Cerebellar nuclear complex (tissue), 1 donor: ENCODE measurements around the gene PTCSC3.

Experiments
- DNase-seq, 2 experiments: peaks; one replicate each; lab custom pipeline; 2025; lab: John Stamatoyannopoulos, UW

The PTCSC3 gene

GRCh38 chr14:36176524-36176923 lies at the start of gene PTCSC3:
TSS of gene PTCSC3 (minus strand) at chr14:36176722.
- no peak for DNase-seq

DNA sequence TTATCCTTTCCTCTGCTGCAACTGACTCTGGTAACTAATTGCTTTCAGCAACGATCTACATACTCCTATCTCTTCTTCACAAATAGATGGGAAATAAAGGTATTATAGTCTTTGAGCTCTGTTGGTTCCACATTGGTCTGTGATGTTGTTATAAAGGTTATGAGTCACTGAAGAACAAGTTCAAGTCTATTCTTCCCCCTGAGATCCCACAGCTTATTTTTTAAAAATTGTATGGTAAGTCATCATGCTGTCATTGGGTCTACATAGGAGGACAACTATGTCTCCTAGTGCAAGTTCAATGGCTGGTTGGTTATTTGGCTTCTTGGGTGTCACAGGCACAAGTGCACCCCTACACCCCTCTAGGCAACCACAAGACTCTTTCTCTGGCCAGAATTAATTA lies 49.6 kb upstream of the PTCSC3 start:
- no peak for DNase-seq

DNA sequence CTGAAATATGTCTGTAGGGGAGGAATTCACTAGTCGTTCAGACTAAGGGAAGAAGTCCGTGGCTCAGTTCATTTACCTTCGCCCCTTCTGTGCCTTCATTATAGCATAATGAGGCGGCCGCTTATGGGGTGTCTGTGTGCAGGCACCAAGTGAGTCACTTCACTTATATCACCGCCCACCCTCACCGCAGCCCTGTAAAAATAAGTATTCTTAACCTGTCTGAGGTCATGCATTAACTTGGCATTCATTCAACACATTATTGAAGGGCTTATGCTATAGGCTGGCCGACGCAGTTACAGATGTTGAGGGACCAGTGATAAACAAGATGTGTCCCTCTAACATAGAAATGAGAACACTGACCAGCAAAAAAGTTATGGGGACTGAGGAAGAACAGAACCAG lies 47.7 kb upstream of the PTCSC3 start:
- no peak for DNase-seq

DNA sequence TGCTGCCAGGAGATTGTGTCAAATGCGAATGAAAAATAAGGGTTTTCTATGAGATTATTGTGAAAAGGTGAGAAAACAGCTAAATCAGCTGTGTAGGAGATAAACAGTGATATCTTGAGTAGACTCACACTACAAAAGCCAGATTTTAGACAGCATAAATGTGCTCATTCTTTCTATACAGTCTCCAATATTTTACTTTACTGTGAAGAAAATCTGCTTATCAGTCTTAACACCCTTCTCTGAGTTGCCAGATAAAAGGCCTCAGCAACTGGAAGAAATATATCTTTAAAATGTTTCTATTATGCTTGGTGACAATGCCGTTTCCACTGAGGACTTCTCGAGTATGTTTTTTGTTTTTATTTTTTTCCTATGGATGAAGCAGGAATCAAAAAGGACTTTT lies 47.0 kb upstream of the PTCSC3 start:
- DNase-seq: no peak

- DNase-seq: no peak
Measured at GRCh38 chr14:36222952-36223468, 46.5 kb upstream of the PTCSC3 start.

DNA sequence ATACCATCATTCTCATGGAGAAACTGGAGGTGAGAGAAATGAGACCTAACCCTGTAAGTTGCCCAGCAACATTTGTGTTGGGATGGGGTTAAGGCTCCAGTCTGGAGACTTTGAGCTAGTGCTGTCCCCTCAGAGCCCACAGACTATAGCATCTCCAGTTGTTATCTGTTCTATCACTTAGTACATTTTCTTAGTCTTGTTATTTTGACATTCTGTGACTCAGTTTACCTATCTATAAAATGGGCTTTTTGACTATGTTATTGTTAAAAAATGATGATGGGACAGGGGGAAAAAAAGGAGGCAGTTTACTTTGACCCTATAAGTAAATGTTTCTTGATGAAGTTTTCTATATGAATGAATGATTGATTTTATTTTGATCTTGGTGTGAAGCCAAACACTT lies 45.8 kb upstream of the PTCSC3 start:
- no peak for DNase-seq

DNA sequence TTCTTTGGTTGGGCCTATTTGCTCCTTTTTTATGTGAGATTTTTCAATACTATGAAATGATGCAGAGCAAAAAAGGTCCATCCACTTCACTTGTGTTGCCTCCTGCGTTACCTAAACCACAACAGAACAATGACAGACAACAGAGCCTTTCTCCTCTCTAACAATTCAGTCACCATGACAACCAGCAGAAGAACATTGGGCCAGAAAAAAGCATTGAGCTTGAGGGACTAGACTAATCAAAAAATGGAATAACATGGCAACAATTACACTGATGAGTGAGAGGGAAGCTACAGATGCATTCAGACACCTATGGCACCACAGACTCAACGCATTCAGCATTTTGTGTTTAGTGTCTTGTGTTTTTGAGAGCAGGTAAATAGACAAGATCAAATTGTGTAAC lies 44.6 kb upstream of the PTCSC3 start:
- DNase-seq: no peak

- DNase-seq: no peak
Measured at GRCh38 chr14:36217732-36218131, 41.2 kb upstream of the PTCSC3 start.

- DNase-seq: no peak
Measured at GRCh38 chr14:36217027-36217426, 40.5 kb upstream of the PTCSC3 start.

DNA sequence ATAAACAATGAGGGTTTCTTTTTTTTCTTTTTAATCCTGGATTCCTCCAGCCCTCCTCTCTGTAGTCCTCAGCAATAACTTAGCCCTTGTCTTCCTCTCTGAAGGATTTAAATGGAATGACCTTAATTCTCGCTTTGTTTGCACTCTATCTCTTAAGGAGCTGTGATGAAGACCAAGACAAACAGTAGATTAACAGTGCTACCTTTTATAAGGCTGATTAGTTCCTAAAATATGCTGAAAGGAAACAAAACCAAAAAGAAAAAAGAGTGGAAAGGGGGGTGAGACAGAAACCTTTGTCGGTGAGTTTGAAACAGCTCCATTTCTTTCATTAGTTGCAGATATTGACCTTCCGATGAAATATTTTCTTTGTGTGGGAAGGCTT lies 38.7 kb upstream of the PTCSC3 start:
- no peak for DNase-seq

- no peak for DNase-seq
Measured at GRCh38 chr14:36214476-36215216, 38.1 kb upstream of the PTCSC3 start.

- no peak for DNase-seq
Measured at GRCh38 chr14:36212987-36213386, 36.5 kb upstream of the PTCSC3 start.

- DNase-seq: no peak
Measured at GRCh38 chr14:36212577-36212976, 36.1 kb upstream of the PTCSC3 start.

- no peak for DNase-seq
Measured at GRCh38 chr14:36208690-36209278, 32.3 kb upstream of the PTCSC3 start.

DNA sequence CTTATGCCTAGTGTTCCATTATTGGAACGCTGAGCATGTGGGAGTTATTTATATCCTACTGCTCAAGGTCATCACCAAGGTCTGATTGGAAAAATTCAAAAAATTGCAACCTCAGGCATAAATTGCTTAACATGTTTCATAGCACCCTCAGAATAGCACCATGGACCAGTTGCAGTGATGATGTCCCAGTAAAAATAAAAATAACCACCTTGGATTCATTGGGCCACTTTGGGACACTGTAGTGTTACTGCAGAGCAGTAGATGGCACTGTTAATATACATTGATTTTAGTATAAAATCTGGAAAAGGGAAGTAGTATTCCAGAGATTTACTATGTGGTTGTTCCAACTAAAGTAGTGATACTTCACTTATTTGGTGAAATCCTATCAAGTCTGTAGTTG lies 31.0 kb upstream of the PTCSC3 start:
- no peak for DNase-seq

DNA sequence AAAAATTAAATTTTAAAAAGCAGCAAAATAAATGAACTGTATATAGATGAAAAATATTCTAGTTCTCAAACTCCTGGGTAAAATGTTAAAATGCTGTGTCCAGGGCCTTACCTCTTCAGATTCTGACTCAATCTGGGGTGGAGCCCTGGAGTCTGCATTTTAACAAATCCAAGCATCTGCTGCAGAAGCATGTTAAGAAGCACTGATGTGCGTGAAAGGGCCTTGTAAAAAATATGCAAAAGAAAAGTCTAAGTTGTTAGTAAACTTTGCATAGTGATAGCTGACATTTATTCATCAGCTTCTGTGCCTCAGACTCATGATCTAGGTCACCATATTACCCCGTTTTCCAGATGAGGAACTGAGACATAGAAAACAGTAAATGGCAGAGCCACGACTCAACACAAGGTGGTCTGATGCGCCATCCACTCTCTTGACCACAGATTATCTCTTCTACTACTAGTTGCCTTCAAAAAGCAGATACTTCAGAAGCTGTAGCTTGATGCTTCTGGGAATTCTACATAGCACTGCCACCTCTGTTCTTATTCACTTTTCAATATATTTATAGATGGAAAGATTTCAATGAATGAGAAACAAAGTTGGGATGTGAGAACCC lies 28.0 kb upstream of the PTCSC3 start:
- no peak for DNase-seq

- no peak for DNase-seq
Measured at GRCh38 chr14:36198378-36198777, 21.9 kb upstream of the PTCSC3 start.

DNA sequence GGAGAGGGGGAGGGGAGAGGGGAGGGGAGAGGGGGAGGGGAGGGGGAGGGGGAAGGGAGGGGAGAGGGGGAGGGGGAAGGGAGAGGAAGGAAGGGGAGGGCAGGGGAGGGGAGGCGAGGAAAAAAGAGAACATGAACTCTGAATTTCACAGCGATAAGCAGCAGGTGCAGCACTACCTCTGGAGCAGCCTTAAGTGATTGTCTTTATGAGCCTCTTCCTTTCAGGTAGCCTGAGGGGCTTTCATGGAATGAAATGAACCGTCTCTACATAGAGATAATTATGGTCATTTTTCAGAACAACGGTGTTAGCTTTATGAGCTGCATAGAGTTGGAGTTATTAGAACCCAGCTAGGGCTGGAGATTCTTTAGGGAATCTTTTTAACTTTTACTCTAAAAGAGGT lies 18.1 kb upstream of the PTCSC3 start:
- DNase-seq: no peak

DNA sequence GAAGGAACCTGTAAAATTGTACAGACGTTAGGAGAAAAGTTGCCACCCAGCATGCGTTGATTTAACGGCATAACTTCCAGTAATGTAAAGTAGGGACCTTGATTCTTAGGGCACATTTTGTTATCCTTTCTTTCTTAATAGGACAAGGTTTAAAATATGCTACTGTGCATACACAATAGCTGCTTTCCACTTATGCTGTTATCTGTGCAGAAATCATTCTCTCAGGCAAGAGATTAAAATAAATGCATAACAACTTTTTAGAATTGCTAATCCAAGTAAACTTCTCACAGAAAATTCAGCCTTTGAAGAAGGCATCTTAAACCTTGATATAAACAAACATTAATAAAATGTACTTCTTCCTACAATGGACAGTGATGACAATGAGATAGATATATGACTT lies 16.0 kb upstream of the PTCSC3 start:
- DNase-seq: no peak

DNA sequence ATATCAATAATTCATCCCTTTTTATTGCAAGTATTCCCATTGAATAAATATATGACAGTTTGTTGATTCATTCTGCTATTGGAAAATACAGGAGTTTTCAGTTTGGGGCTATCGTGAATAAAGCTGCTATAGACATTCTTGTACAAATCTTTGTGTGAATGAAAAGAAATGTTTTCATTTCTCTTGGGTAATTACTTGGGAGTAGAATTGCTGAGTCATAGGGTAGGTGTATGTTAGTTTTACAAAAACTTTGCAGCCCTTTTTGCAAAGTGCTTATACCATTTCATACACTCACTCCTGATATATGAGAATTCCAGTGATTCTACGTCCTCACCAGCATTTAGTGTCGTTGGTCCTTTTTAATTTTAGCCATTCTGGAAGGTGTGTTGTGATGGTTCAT lies 6.9 kb upstream of the PTCSC3 start:
- no peak for DNase-seq

- DNase-seq: no peak
Measured at GRCh38 chr14:36181417-36181816, 4.9 kb upstream of the PTCSC3 start.

GRCh38 chr14:36177489-36177888 lies 967 bp upstream of the PTCSC3 start:
- DNase-seq: no peak

GRCh38 chr14:36174767-36175424 lies 1.6 kb downstream of the PTCSC3 start:
- no peak for DNase-seq
